Ishikawa (cell line): ENCODE data around the gene COX19.

Experiments used
- CEBPB ChIP-seq: IDR thresholded peaks from 2 replicates; pipeline ENCODE4 v1.6.1; 2012
- CREB1 ChIP-seq: IDR thresholded peaks from 2 replicates; pipeline ENCODE4 v1.6.1; 2012; ENCODE audit warnings: low read depth
- EGR1 ChIP-seq: IDR thresholded peaks from 2 replicates; pipeline ENCODE4 v1.6.1; 2012
- EP300 ChIP-seq: IDR thresholded peaks from 2 replicates; pipeline ENCODE4 v1.6.1; 2012; ENCODE audit warnings: borderline replicate concordance
- FOXM1 ChIP-seq: IDR thresholded peaks from 2 replicates; pipeline ENCODE4 v1.6.1; 2012; ENCODE audit warnings: low read depth, borderline replicate concordance
- NFIC ChIP-seq: IDR thresholded peaks from 2 replicates; pipeline ENCODE4 v1.6.1; 2012
- RAD21 ChIP-seq: IDR thresholded peaks from 2 replicates; pipeline ENCODE4 v1.6.1; 2012; ENCODE audit warnings: low read depth
- TAF1 ChIP-seq: IDR thresholded peaks from 2 replicates; pipeline ENCODE4 v1.6.1; 2012; ENCODE audit warnings: low read depth, mild to moderate bottlenecking
- TCF12 ChIP-seq: IDR thresholded peaks from 2 replicates; pipeline ENCODE4 v1.6.1; 2012; ENCODE audit warnings: low read depth
- TEAD4 ChIP-seq: IDR thresholded peaks from 2 replicates; pipeline ENCODE4 v1.6.1; 2012
- YY1 ChIP-seq: IDR thresholded peaks from 2 replicates; pipeline ENCODE4 v1.6.1; 2012; ENCODE audit warnings: low read depth
- ZBTB7A ChIP-seq: IDR thresholded peaks from 2 replicates; pipeline ENCODE4 v1.6.1; 2012; ENCODE audit warnings: low read depth
- TF ChIP-seq, protein P1 (sequence below): IDR thresholded peaks from 2 replicates; pipeline ENCODE4 v1.6.1; 2012
- TF ChIP-seq, protein P2 (sequence below): IDR thresholded peaks from 2 replicates; pipeline ENCODE4 v1.6.1; 2012
- TF ChIP-seq, protein P3 (sequence below): IDR thresholded peaks from 2 replicates; pipeline ENCODE4 v1.6.1; 2012; ENCODE audit warnings: low read depth, mild to moderate bottlenecking

The COX19 gene, protein sequence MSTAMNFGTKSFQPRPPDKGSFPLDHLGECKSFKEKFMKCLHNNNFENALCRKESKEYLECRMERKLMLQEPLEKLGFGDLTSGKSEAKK

DNA sequence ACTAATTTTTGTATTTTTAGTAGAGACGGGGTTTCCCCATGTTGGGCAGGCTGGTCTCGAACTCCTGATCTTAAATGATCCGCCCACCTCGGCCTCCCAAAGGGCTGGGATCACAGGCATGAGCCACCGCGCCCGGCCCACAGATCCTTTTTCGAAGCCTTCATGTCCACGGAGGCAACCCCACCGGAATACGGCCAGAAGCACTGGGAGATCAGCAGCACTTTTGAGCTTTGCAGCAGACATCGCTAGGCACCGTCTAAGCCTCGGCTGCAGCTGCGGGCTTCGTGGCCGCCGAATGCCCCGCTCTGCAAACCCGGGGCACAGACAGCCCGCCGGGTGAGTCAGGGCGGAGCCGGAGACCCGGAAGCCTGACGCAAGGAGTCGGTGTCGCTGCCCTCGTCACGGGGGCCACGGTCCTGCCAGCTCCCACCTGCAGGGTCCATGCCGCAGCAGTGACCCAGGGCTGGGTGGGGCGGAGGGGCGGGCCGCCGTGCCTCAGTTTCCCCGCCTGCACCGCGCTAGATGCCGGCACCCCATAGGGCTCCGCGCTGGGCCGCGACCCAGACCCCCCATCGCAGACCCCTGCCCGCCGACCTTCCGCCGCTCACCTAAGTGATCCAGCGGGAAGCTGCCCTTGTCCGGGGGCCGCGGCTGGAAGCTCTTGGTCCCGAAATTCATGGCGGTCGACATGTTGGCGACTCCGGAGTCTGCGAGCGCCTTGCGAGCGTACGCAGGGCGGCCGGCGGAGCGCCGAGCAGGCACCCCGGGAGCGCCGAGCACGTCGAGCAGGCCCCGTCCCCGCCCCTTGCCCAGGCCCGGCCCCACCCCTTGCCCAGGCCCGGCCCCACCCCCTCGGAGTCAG lies at the start of gene COX19:
COX19 (minus strand) TSS at position 730 of the 862 bp plus-strand sequence; CDS start at position 690, 40 bp downstream.
- TF ChIP-seq TAF1, result peak; percentile 88
- no peak for TF ChIP-seq NFIC
- TF ChIP-seq, protein P1, sequence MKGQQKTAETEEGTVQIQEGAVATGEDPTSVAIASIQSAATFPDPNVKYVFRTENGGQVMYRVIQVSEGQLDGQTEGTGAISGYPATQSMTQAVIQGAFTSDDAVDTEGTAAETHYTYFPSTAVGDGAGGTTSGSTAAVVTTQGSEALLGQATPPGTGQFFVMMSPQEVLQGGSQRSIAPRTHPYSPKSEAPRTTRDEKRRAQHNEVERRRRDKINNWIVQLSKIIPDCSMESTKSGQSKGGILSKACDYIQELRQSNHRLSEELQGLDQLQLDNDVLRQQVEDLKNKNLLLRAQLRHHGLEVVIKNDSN, result no peak; the same call in 1 of the 2 replicates
- no peak for TF ChIP-seq CREB1
- no peak for TF ChIP-seq TEAD4
- no peak for TF ChIP-seq RAD21
- no peak for TF ChIP-seq FOXM1
- TF ChIP-seq, protein P2, sequence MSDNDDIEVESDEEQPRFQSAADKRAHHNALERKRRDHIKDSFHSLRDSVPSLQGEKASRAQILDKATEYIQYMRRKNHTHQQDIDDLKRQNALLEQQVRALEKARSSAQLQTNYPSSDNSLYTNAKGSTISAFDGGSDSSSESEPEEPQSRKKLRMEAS, result peak; percentile 45; the same call in 1 of the 2 replicates
- no peak for TF ChIP-seq CEBPB
- TF ChIP-seq ZBTB7A, result no peak
- no peak for TF ChIP-seq EP300
- TF ChIP-seq EGR1, result peak; percentile 18; the same call in 1 of the 2 replicates
- TF ChIP-seq, protein P3, sequence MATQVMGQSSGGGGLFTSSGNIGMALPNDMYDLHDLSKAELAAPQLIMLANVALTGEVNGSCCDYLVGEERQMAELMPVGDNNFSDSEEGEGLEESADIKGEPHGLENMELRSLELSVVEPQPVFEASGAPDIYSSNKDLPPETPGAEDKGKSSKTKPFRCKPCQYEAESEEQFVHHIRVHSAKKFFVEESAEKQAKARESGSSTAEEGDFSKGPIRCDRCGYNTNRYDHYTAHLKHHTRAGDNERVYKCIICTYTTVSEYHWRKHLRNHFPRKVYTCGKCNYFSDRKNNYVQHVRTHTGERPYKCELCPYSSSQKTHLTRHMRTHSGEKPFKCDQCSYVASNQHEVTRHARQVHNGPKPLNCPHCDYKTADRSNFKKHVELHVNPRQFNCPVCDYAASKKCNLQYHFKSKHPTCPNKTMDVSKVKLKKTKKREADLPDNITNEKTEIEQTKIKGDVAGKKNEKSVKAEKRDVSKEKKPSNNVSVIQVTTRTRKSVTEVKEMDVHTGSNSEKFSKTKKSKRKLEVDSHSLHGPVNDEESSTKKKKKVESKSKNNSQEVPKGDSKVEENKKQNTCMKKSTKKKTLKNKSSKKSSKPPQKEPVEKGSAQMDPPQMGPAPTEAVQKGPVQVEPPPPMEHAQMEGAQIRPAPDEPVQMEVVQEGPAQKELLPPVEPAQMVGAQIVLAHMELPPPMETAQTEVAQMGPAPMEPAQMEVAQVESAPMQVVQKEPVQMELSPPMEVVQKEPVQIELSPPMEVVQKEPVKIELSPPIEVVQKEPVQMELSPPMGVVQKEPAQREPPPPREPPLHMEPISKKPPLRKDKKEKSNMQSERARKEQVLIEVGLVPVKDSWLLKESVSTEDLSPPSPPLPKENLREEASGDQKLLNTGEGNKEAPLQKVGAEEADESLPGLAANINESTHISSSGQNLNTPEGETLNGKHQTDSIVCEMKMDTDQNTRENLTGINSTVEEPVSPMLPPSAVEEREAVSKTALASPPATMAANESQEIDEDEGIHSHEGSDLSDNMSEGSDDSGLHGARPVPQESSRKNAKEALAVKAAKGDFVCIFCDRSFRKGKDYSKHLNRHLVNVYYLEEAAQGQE, result 0 out of 2 replicates have a peak, but pooled peaks have one; percentile 22
- TF ChIP-seq YY1, result peak; percentile 95
- TF ChIP-seq TCF12, result peak; percentile 35; the same call in 1 of the 2 replicates

DNA sequence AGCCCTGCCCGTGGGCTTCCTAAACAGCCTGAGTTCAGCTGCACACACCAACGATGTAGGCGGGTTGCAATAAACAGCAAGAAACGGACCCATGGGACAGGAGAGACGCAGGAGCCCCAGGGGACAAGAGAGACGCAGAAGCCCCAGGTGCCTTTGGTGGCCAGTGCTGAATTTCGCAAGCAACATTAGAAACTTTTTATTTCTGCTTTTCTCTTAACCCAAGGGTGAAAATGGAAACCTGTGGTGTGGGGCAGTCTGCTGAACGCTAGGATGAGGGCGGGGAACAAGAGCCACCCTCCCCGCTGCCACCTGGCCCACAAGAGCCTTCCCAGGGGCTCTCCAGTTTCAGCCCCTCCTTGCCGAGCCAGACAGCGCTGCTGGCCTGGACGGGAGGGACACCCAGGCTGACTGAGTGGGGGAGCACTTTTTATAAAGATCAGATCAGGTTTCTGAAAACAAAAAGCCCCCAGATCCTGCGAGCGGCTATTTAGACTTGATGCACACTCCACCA lies 49.0 kb upstream of the COX19 start:
- TF ChIP-seq, protein P3, result no peak
- TF ChIP-seq ZBTB7A (no peak), FOXM1 (no peak), EGR1 (no peak), TEAD4 (no peak), CREB1 (no peak), EP300 (no peak), TAF1 (no peak), YY1 (no peak), TCF12 (no peak), NFIC (no peak), CEBPB (no peak), RAD21 (no peak)
- TF ChIP-seq, protein P2, result no peak
- TF ChIP-seq, protein P1, result no peak

DNA sequence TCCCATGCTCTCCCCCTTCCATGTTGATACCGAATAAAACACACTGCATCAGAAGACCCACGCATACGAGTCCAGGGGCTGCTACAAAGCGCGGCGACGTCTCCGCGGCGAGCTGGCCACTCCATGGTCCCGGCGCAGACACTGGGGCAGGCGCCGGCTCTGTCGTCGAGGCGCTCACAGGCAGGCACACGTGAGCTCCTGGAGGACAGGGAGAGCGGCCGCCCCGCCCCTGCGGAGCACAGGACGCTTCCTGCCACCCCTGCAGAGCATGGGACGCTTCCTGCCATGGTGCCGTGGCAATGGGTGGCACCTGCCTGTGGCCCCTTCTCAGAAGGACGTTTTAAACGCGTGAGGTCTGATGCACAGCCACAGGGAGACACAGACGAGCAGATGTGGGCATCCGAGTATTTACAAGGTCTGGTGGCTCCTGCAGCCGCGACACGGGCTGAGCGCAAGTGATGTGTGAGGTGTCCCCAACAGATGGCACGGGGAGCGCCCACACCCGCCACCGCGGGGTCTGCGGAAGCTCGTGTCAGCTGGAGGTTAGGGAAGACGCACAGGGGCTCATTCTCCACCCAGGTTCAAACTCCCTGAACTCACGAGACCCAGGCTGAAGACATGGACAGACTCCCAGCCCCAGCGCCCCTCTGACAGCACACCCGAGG lies 47.6 kb upstream of the COX19 start:
- TF ChIP-seq, protein P2, result no peak
- no peak for TF ChIP-seq CEBPB
- no peak for TF ChIP-seq TAF1
- TF ChIP-seq FOXM1, result no peak
- TF ChIP-seq TEAD4, result no peak

DNA sequence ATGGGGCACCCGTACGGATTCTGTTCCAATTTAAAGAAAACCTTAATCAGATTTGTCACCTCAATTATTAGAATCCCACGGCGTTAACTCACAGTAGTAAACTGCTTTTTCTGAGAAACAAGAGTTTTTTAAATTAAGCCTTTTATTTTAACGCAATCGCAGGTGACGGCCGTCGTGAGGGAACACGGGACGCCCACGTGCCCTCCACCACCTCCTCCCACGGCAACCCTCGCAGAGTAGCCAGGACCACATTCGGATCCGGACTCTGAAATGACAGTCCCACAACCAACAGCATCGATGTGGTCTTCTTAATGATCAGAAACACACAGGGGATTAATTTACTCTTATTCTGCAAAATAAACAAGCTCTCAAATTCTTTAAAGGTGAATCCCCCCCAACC lies 47.0 kb upstream of the COX19 start:
- TF ChIP-seq, protein P1, result no peak
- TF ChIP-seq FOXM1 (no peak), TCF12 (no peak), TEAD4 (no peak), CEBPB (no peak)
- TF ChIP-seq, protein P2, result no peak
